NCI-H345 treated with DMSO at 0.1 percent for 48 hours (cell line): ENCODE measurements around the gene KRT83.

ENCODE experiments used
- DNase-seq: peaks from one replicate; lab custom pipeline; 2025; ENCODE audit not compliant: unreplicated experiment; lab: John Stamatoyannopoulos, UW

The KRT83 gene

GRCh38 chr12:52267266-52267665 is 53.9 kb downstream of the KRT83 start:
- no peak for DNase-seq

GRCh38 chr12:52266514-52266913 is 54.7 kb downstream of the KRT83 start:
- DNase-seq = no peak

GRCh38 chr12:52264435-52264825 is 56.8 kb downstream of the KRT83 start:
- DNase-seq = no peak
